ENCODE measurements around the gene ROMO1.

ROMO1 gene

DNA sequence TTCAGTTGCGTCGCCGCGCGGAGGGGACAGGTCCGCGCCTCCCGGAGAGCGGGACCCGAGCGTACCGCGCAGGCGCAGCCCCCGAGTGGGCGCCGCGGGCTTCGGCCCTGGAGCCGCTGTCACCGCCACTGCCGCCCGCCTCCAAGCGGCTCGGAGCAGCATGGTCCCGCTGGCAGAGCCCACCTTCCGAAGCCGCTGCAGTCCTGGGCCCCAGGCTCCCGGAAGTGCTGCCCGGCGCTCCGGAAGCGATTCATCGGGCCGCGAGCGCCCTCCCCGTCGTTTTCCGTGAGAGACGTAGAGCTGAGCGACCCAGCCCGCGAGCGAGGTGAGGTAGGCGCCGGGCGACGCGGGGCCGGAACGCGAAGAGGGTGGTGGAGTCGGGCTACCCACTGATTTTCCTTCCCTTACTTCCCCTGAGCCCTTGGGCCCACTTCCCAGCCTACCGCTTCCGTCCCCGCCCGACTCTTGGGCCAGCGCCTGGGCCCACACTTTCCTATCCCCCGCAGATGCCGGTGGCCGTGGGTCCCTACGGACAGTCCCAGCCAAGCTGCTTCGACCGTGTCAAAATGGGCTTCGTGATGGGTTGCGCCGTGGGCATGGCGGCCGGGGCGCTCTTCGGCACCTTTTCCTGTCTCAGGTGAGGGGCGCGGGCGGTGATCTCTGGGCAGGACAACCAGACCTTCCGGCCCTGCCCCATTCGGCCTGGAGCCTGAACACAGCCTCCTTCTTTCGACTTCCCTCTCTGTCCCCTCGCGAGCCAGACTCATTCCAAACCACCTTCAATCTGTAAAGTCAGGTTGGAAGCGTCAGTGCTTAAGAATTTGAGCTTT, at the start of gene ROMO1, which contains the start of gene NFS1:
ROMO1 (plus strand) TSS at position 279 of the 830 bp plus-strand sequence; CDS start at position 507, 228 bp downstream.
NFS1 (minus strand) TSS at position 226 of the 830 bp plus-strand sequence; CDS start at position 162, 64 bp downstream.
- ATAC-seq, result peak; percentile 97
- Mint-ChIP-seq H3K27ac (peak within 1 kb of the TSS; percentile 98), H3K4me3 (peak within 1 kb of the TSS; percentile 96), H3K36me3 (peaks cover 75% of the 10 kb centered on the region), H3K9me3 (no peaks in the 10 kb centered on the region), H3K4me1 (peaks cover 30% of the 10 kb centered on the region)
- peak; percentile 72 to 88 for DNase-seq (ENCODE audit: low spot score in 2 of 2)

DNA sequence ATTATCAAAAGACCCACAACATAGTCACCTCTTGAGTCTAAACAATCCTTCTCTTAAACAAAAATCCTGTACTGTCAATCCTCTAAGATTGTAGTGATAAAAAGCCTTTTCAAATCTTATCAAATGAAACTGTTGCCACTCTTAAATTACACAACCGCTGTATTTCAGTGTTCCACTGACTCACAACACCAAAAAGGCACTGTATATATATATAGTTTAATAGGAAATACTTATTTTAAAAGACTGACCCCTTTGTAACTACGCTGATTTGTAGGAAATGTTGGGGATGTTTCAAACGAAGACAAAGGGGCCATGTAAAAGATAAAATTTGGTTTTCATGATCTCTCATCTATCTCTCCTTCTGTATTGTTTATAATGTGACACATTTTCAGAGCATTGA, 48.6 kb upstream of the ROMO1 start:
- Mint-ChIP-seq H3K4me1 (peaks cover 36% of the 10 kb centered on the region), H3K36me3 (peaks cover 10% of the 10 kb centered on the region), H3K27ac (peak overlapping the region; percentile 14), H3K9me3 (no peaks in the 10 kb centered on the region), H3K4me3 (no peak overlapping the region)
- DNase-seq (ENCODE audit: low spot score in 2 of 2), result no peak
- no peak for ATAC-seq

DNA sequence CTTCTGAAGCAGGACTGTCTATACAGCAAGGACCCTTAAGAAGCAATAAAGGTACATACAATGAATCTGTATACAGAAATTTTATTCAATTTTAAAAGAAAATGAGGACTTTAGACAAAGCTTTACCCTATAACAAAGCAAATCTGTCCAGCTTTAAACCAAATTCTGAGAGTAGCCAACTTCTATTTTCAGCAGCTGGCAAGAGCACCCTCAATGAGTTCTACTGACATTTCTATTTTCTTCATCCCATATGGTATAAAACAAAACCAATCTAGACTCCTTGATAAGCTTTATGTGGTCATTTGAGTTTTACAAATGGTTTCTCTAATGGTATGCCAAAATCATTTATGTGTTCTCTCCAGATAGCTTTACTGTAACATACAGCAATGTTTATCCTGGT, 47.2 kb upstream of the ROMO1 start:
- ATAC-seq, result no peak
- Mint-ChIP-seq H3K9me3 (no peaks in the 10 kb centered on the region), H3K4me3 (no peak overlapping the region), H3K36me3 (peaks cover 1% of the 10 kb centered on the region), H3K27ac (no peak overlapping the region), H3K4me1 (peaks cover 30% of the 10 kb centered on the region)
- no peak for DNase-seq (ENCODE audit: low spot score in 2 of 2)

DNA sequence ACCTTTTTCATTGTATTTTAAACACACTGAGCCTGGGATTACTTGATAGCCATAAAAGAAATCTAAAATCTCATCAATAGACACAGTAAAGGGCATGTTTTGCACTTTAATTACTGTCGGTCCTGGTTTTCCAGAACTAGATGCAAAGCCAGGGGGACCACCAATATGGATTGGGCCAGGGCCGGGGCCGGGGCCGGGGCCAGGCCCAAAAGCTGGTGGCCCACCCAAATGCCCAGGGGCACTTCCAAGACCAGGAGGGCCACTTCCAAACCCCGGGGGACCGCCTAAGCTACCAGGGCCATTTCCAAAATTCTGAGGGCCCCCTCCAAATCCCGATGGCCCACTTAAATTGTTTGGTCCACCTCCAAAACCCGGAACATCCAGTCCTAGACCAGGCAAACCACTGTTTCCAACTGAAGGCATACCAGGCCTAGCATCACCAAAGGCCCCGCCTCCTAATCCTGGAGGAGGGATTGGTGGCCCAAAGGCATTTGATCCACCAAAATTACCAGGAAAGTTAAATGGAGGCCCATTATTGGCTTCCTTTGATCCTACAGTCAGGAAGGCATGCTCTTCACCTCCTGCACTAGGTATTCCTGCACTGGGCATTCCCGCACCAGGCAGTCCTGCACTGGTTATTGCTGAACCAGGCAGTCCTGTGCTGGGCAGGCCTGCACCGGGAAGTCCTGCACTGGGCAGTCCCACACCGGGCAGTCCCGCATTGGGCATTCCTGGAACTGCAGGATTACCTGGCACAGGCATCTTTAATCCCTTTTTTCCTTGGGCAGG, 46.4 kb upstream of the ROMO1 start:
- Mint-ChIP-seq H3K4me3 (no peak overlapping the region), H3K36me3 (no peaks in the 10 kb centered on the region), H3K4me1 (peaks cover 37% of the 10 kb centered on the region), H3K27ac (no peak overlapping the region), H3K9me3 (no peaks in the 10 kb centered on the region)
- no peak for DNase-seq (ENCODE audit: low spot score in 2 of 2)
- no peak for ATAC-seq

DNA sequence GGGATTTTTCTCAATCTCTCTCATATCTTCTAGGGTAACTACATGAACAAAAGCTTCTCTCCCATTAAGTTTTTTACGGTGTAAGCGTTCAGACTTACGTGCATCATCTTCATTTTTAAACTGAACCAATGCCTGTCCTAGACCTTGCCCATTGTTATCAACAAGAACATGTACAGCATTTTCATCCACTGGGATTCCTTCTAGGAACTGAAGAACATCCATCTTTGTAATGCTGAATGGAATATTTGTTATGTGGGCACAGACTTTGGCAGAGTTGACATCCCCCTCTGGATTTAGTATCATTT, 45.8 kb upstream of the ROMO1 start:
- DNase-seq (ENCODE audit: low spot score in 2 of 2), result no peak
- Mint-ChIP-seq H3K4me3 (no peak overlapping the region), H3K27ac (no peak overlapping the region), H3K36me3 (peaks cover 5% of the 10 kb centered on the region), H3K4me1 (peaks cover 32% of the 10 kb centered on the region), H3K9me3 (no peaks in the 10 kb centered on the region)
- no peak for ATAC-seq

DNA sequence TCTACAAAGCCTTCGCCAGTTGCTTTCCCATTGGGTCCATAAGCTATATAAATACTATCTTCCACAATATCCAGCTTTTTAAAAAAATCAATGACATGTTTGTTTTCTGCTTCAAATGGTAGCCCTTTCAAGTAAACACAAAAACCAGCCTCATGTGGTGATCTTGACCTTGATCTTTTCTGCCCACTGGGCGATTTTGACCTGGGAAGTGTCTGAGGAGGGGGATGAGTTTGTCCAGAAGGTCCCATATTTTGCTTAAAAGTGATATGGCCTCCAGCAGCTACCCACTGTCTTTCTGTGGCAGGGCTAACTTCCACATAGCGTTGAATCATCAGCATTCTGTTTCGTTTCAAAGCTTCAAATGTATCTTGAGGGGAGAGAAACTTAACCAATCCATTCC, 45.3 kb upstream of the ROMO1 start:
- Mint-ChIP-seq H3K4me3 (no peak overlapping the region), H3K9me3 (no peaks in the 10 kb centered on the region), H3K36me3 (peaks cover 10% of the 10 kb centered on the region), H3K4me1 (peaks cover 33% of the 10 kb centered on the region), H3K27ac (no peak overlapping the region)
- no peak for ATAC-seq
- DNase-seq (ENCODE audit: low spot score in 2 of 2), result no peak

DNA sequence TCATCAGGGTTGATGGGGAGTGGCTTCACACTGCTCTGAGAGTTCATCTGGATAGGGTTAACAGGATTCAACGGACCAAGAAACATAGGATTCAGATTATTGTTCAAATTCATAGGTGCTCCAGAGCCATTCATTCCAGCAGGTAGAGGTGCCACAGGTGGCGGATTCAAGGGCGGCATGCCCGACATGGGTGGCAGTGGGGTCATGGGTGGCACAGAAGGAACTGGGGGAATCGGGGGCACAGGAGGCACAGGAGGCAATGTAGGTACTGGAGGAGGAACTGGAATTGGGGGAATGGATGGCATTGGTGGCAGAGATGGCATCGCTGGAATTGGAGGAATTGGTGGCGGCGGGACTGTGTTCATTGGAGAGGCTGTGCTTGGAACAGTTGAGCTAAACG, 44.8 kb upstream of the ROMO1 start:
- Mint-ChIP-seq H3K9me3 (no peaks in the 10 kb centered on the region), H3K4me3 (no peak overlapping the region), H3K27ac (no peak overlapping the region), H3K36me3 (peaks cover 15% of the 10 kb centered on the region), H3K4me1 (peaks cover 37% of the 10 kb centered on the region)
- DNase-seq (ENCODE audit: low spot score in 2 of 2) (no peak), ATAC-seq (no peak)

DNA sequence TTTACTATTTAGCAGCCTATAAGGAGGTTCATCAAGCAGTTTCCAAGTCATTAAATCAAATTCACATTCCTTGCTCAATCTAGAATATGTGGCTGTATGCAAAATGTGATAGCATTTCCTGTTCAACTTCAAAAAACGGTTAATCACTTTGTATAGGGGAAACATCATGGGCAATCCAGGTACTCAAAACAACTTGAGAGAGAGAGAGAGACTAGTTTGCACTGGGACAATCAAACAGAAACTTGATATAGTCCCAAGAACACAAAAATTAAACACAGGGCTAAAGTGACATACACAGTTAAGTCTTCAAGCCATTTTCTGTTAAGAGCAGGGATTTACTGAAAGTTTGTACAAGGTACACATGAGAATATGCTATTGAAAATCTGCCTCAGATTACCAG, 41.9 kb upstream of the ROMO1 start:
- Mint-ChIP-seq H3K36me3 (peaks cover 42% of the 10 kb centered on the region), H3K27ac (peak overlapping the region; percentile 63), H3K4me3 (peak overlapping the region; percentile 25), H3K9me3 (no peaks in the 10 kb centered on the region), H3K4me1 (peaks cover 46% of the 10 kb centered on the region)
- no peak for DNase-seq (ENCODE audit: low spot score in 2 of 2)
- no peak for ATAC-seq

DNA sequence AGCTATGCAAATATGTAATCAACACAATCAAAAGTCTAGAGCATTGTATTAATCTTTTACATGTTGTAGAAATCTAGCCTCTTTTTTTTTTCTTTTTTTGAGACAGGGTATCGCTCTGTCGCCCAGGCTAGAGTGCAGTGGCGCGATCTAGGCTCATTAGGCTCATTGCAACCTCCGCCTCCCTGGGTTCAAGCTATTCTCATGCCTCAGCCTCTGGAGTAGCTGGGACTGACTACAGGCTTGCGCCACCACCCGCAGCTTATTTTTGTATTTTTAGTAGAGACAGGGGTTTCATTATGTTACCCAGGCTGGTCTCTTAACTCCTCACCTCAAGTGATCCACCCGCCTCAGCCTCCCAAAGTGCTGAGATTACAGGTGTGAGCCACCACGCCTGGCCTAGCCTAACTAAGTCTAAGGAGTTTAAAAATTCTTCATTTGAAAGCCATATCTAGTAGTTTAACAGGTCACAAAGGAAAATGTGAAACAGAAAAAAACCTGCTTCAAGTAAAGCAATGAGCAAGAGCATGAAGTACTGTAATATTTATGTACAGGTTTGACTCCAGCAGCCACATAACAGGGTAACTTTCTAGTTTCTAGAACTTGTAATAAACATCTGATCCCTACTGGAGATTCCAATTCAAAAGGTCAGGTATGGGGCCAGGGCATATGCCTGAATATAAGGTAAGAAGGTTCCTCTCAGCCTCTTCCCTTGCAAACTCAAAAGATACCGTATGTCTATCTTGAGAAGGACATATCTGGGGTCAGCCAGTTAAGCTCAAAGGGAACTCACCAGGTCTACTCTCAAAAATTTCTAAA, 38.9 kb upstream of the ROMO1 start:
- H3K4me3 Mint-ChIP-seq, result peak overlapping the region; percentile 95
- H3K9me3 Mint-ChIP-seq, result no peaks in the 10 kb centered on the region
- peaks cover 66% of the 10 kb centered on the region for H3K36me3 Mint-ChIP-seq
- peak overlapping the region; percentile 99 for H3K27ac Mint-ChIP-seq
- ATAC-seq (peak; percentile 48), DNase-seq (ENCODE audit: low spot score in 2 of 2) (peak in 1 of 2 donors; percentile 56)
- H3K4me1 Mint-ChIP-seq, result peaks cover 74% of the 10 kb centered on the region

DNA sequence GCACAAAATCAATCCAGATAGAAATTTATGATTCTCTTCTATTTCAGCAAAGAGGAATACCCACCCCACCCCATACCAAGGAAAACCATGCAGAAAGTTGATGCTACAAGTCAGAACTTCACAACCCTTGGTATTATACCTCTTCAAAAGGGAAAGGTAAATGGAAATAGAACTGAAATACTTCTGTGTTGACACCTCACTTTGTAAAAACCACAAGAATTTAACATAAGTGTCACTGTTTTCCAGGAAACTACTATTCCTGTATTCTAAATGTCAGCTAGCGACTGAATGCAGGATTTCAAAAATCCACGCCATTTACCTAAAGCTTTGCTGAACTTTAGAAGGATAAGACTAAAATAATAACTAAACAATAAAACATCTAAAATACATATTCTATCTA, 38.2 kb upstream of the ROMO1 start:
- Mint-ChIP-seq H3K27ac (peak overlapping the region; percentile 99), H3K4me3 (peak overlapping the region; percentile 95), H3K36me3 (peaks cover 66% of the 10 kb centered on the region), H3K4me1 (peaks cover 74% of the 10 kb centered on the region), H3K9me3 (no peaks in the 10 kb centered on the region)
- ATAC-seq (no peak), DNase-seq (ENCODE audit: low spot score in 2 of 2) (no peak)

DNA sequence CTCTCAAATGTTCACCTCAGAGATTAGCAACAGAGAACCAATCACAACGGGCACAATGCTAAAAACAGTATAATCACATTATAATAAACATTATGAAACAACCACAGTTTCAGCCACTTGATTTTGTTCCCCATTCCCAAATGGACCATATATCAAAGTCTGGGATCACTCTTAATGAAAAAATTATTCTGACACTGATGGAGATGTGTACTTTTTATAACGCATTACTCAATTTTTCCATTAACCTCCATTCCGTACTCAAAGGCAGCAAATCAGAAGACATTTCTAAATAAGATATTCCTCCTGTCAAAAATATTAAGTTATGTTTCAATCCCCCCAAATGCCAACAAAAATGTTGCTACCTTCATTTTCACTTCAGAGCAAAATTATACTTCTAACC, 37.3 kb upstream of the ROMO1 start:
- H3K4me1 Mint-ChIP-seq, result peaks cover 72% of the 10 kb centered on the region
- no peak for DNase-seq (ENCODE audit: low spot score in 2 of 2)
- peaks cover 66% of the 10 kb centered on the region for H3K36me3 Mint-ChIP-seq
- no peaks in the 10 kb centered on the region for H3K9me3 Mint-ChIP-seq
- ATAC-seq, result no peak
- peak overlapping the region; percentile 95 for H3K4me3 Mint-ChIP-seq
- H3K27ac Mint-ChIP-seq, result peak overlapping the region; percentile 99

DNA sequence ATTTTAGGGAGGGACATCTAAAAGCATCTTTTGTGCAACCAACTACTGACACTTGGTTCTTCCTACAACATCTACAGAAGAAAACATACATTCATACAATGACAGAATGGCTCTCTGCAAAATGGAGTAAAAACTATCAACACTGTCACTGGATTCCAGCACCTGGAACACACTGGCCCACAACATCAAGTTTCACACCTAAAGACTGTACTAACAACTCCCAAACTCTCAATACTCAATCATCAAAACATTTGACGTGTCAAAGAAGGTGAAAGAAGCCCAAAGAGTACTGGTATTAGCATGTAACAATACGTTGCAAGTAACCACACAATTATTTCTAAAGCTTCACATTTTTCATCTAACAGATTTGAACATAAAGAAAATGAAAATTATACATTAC, 36.7 kb upstream of the ROMO1 start:
- peaks cover 65% of the 10 kb centered on the region for H3K4me1 Mint-ChIP-seq
- peak; percentile 14 for ATAC-seq
- H3K4me3 Mint-ChIP-seq, result peak overlapping the region; percentile 95
- no peak for DNase-seq (ENCODE audit: low spot score in 2 of 2)
- no peaks in the 10 kb centered on the region for H3K9me3 Mint-ChIP-seq
- H3K36me3 Mint-ChIP-seq, result peaks cover 66% of the 10 kb centered on the region
- peak overlapping the region; percentile 99 for H3K27ac Mint-ChIP-seq

DNA sequence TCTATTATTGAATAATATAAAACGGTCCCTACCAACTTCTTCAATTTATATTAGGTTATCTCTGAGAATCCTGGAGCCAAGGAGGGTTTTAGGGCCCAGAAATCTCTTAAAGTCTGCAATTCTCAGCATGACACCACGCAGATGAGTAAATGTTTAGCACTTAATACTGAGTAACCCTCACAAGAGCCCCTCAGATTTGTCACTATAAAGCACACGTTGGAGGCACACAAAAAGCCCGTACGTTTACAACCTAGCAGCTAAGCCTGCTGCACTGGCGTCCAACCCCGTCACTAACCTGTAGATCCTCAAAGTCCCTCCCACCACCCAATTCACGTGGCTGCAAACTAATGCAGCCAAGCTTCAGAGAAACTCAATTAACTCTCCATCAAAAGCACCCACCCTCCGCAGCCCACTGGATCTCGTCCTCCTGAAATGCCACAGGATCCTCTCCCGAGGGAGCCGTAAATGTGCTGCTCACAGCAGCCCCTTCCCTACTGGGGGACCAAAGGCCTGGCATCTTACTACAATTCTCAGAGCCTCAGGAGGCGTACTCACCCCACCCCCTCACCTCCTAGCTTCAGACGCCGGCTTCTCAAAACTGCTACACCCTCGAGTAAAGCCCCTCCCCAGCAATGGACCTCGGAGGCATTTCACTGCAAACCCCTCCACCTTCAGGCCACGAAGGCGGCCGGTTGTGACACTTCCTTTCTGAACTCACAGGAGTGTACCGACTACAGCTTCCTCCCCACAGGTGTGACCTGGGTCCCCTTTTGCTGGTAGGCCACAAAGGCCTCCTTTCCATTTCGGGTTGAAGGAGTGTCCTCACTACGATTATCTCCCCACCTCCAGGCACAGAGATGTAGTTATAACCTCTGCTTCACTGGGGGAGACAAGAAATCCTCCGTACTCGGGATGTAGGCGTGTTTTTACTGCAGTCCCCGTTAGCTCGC, 35.4 kb upstream of the ROMO1 start:
- Mint-ChIP-seq H3K36me3 (peaks cover 57% of the 10 kb centered on the region), H3K9me3 (no peaks in the 10 kb centered on the region), H3K27ac (peak overlapping the region; percentile 99), H3K4me3 (peak overlapping the region; percentile 95), H3K4me1 (peaks cover 61% of the 10 kb centered on the region)
- peak; percentile 54 for ATAC-seq
- DNase-seq (ENCODE audit: low spot score in 2 of 2), result peak; percentile 17 to 80

DNA sequence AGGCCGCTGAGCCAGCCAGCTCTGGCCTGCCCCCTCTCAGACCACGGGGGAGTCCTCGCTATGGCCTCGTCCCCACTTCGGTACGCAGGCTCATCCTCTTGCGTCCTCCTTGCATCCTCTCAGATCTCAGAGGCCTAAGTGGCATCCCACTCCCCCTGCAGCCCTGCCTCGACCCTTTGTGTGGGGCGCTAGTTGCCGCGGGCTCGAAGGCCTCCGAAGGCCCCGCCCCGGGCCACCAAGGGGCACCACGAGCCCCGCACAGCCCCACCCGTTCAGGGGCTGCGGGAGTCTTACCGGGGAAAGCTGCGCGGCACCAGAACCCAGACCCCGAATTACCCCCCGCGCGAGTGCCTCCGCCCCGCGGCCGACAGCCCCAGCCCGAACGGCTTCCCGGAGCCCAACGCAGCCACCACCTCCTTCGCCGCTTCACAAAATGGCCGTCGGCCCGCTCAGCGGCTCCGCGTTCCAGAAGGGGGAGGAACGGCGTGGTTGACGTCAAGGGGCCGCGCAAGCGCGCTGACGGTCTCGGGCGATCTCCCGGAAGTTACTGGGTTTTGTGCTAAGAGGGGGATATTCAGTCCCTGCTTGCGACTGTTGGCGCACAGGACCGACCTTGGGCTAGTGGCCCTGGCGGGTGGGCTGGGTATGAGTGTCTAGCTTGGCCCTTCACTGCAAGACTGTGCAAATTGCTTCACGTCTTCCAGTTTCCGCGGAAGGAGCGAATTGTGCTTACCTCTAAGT, 34.6 kb upstream of the ROMO1 start, which contains the start of the genes CPNE1 and RBM12:
CPNE1 (minus strand) TSS at position 435 of the 741 bp plus-strand sequence. CDS start 31,977 bp downstream, outside the sequence.
RBM12 (minus strand) TSS at position 435 of the 741 bp plus-strand sequence. CDS start 9,578 bp downstream, outside the sequence.
- H3K36me3 Mint-ChIP-seq, result peaks cover 48% of the 10 kb centered on the region
- ATAC-seq (peak; percentile 89), DNase-seq (ENCODE audit: low spot score in 2 of 2) (peak; percentile 90 to 97)
- H3K4me1 Mint-ChIP-seq, result peaks cover 52% of the 10 kb centered on the region
- no peaks in the 10 kb centered on the region for H3K9me3 Mint-ChIP-seq
- peak within 1 kb of the TSS; percentile 95 for H3K4me3 Mint-ChIP-seq
- H3K27ac Mint-ChIP-seq, result peak within 1 kb of the TSS; percentile 99

Measured in stimulated activated effector memory CD8-positive, alpha-beta T cell treated with anti-CD3 and anti-CD28 coated beads, Interleukin-12 subunit alpha, Interleukin-12 subunit beta, amount 100 ng/mL, for 72 hours (primary cell).